ENCODE data around the gene CCND3. TPM values are rescaled to one million over a fixed set of nuclear protein-coding genes. Genes with fewer than 3 reads are reported as not detected.

Gene CCND3
- total RNA-seq, 1 experiment from 2014 or later, result 39.9 TPM

DNA sequence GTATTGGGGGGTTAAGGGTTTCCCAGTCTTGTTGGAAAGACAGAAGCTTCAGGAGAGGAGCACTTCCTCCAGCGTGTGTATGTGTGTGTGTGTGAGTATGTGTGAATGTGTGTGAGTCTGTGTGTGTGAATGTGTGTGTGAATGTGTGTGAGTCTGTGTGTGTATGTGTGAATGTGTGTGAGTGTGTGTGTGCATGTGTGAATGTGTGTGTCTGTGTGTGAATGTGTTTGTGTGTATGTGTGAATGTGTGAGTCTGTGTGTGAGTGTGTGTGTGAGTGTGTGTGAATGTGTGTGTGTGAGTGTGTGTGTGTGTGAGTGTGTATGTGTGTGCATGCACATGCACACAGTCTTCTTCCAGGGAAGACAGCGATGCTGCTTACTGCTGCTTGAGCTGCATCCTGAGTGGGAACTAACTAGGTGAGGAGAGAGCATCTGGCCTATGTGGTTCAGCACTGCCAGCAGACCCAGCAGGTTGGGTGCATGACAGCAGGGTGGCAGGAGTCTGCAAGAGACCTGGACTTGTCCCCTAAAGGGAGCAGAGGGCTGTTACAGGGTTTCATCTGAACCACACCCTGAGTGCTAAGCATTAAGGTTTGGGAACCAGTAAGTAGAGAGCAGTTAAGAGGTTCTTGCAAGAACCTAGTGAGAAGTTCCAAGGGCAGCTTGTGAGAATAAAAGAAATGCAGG, 22.7 kb upstream of the CCND3 start:
- CTCF ChIA-PET, result no interaction called here
- TF ChIP-seq, protein P1, sequence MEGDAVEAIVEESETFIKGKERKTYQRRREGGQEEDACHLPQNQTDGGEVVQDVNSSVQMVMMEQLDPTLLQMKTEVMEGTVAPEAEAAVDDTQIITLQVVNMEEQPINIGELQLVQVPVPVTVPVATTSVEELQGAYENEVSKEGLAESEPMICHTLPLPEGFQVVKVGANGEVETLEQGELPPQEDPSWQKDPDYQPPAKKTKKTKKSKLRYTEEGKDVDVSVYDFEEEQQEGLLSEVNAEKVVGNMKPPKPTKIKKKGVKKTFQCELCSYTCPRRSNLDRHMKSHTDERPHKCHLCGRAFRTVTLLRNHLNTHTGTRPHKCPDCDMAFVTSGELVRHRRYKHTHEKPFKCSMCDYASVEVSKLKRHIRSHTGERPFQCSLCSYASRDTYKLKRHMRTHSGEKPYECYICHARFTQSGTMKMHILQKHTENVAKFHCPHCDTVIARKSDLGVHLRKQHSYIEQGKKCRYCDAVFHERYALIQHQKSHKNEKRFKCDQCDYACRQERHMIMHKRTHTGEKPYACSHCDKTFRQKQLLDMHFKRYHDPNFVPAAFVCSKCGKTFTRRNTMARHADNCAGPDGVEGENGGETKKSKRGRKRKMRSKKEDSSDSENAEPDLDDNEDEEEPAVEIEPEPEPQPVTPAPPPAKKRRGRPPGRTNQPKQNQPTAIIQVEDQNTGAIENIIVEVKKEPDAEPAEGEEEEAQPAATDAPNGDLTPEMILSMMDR (conservative IDR thresholded peaks at IDR 0.05; ENCODE audit: low read depth, low read length), result no peak
- TF ChIP-seq EZH2 (IDR thresholded peaks at IDR 0.05; ENCODE audit: borderline replicate concordance, low read depth, low read length, poor library complexity, severe bottlenecking), result no peak
- BruUV-seq (replicated peaks), result no TSS peak
- Histone ChIP-seq H3K36me3 (ENCODE audit: insufficient read depth, low read length, poor library complexity, severe bottlenecking) (no peaks in the 10 kb centered on the region), H3K4me3 (ENCODE audit: low read depth, low read length, poor library complexity, severe bottlenecking) (no peak overlapping the region), H3K4me1 (ENCODE audit: insufficient read depth, low read length, poor library complexity, severe bottlenecking) (no peaks in the 10 kb centered on the region), H3K27ac (ENCODE audit: low read depth, low read length, poor library complexity, severe bottlenecking) (no peak overlapping the region), H3K27me3 (replicated peaks; ENCODE audit: insufficient read depth, low read depth, low read length, poor library complexity) (no peaks in the 10 kb centered on the region), H3K9me3 (ENCODE audit: low read depth, low read length, poor library complexity, severe bottlenecking) (no peaks in the 10 kb centered on the region)
- intact Hi-C loops (cut with micrococcal nuclease; ENCODE audit: unreplicated experiment), result no loop called here
- POLR2A ChIA-PET (ENCODE audit: low non-redundant PET), result no interaction called here
- DNase-seq (ENCODE audit: low spot score), result no peak

DNA sequence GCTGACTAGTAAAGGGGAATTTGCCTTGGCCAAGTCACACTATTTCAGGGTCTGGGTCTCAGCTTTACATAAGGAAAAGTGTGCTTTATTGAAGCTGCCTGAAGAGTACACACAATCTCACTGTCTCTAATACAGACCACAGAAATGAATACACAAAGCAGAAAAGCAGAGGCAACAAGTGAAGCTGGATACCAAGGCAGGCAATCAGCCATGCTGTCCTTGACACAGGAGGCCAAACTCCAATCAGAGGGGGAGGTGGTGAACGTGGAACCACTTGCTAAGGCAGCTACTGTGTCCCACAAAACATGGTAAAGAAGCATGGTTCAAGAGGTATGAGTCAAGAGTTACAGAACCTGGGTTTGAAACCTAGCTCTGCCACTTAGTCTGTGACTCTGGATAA, 21.8 kb upstream of the CCND3 start:
- Histone ChIP-seq H3K4me3 (ENCODE audit: low read depth, low read length, poor library complexity, severe bottlenecking) (no peak overlapping the region), H3K36me3 (ENCODE audit: insufficient read depth, low read length, poor library complexity, severe bottlenecking) (no peaks in the 10 kb centered on the region), H3K27me3 (replicated peaks; ENCODE audit: insufficient read depth, low read depth, low read length, poor library complexity) (no peaks in the 10 kb centered on the region), H3K27ac (ENCODE audit: low read depth, low read length, poor library complexity, severe bottlenecking) (no peak overlapping the region), H3K9me3 (ENCODE audit: low read depth, low read length, poor library complexity, severe bottlenecking) (no peaks in the 10 kb centered on the region), H3K4me1 (ENCODE audit: insufficient read depth, low read length, poor library complexity, severe bottlenecking) (no peaks in the 10 kb centered on the region)
- ChIA-PET POLR2A (ENCODE audit: low non-redundant PET) (interaction anchor here (0.6 kb wide), 1 partner anchor 28 kb away, joined by 3 read pairs; no protein-coding TSS in a partner anchor), CTCF (no interaction called here)
- BruUV-seq (replicated peaks), result no TSS peak
- intact Hi-C loops (cut with micrococcal nuclease; ENCODE audit: unreplicated experiment), result no loop called here
- TF ChIP-seq EZH2 (IDR thresholded peaks at IDR 0.05; ENCODE audit: borderline replicate concordance, low read depth, low read length, poor library complexity, severe bottlenecking), result no peak
- TF ChIP-seq, protein P1 (conservative IDR thresholded peaks at IDR 0.05; ENCODE audit: low read depth, low read length), result no peak
- DNase-seq (ENCODE audit: low spot score), result no peak

DNA sequence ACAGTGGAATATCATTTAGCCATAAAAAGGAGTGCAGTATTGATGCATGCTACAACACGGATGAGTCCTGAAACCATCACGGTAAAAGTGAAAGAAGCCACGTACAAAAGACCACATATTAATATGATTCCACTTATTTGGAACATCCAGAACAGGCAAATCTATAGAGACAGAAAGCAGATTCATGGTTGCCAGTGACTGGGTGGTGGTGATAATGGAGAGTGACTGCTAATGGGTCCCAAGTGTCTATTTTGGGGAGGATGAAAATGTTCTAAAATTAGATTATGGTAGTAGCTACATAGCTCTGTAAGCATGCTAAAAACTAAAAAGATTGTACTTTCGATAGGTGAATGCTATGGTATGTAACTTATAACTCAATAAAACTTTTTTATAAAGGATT, 18.4 kb upstream of the CCND3 start:
- Histone ChIP-seq H3K27me3 (replicated peaks; ENCODE audit: insufficient read depth, low read depth, low read length, poor library complexity) (no peaks in the 10 kb centered on the region), H3K36me3 (ENCODE audit: insufficient read depth, low read length, poor library complexity, severe bottlenecking) (no peaks in the 10 kb centered on the region), H3K9me3 (ENCODE audit: low read depth, low read length, poor library complexity, severe bottlenecking) (no peaks in the 10 kb centered on the region), H3K27ac (ENCODE audit: low read depth, low read length, poor library complexity, severe bottlenecking) (no peak overlapping the region), H3K4me3 (ENCODE audit: low read depth, low read length, poor library complexity, severe bottlenecking) (no peak overlapping the region), H3K4me1 (ENCODE audit: insufficient read depth, low read length, poor library complexity, severe bottlenecking) (no peaks in the 10 kb centered on the region)
- ChIA-PET POLR2A (ENCODE audit: low non-redundant PET) (no interaction called here), CTCF (no interaction called here)
- BruUV-seq (replicated peaks), result no TSS peak
- DNase-seq (ENCODE audit: low spot score), result no peak
- intact Hi-C loops (cut with micrococcal nuclease; ENCODE audit: unreplicated experiment), result no loop called here
- TF ChIP-seq, protein P1 (conservative IDR thresholded peaks at IDR 0.05; ENCODE audit: low read depth, low read length), result no peak
- no peak for TF ChIP-seq EZH2 (IDR thresholded peaks at IDR 0.05; ENCODE audit: borderline replicate concordance, low read depth, low read length, poor library complexity, severe bottlenecking)

All from A673 (cell line).